Right renal pelvis (tissue), 4 donors: ENCODE data around the gene CACNA2D1. TPM values are rescaled to one million over a fixed set of nuclear protein-coding genes. Genes with fewer than 3 reads are reported as not detected.

Experiments
- DNase-seq, 4 donors: peaks; one replicate each; pipeline ENCODE4 v3.0.0-alpha.2; 2013; ENCODE audit warnings: low read depth in 4 of 4, low spot score in 3 of 4, missing footprints in 1 of 4
- polyA plus RNA-seq, 4 donors: library from polyadenylated mRNA; unstranded; fragments of 120-200 nt; gene quantifications; one replicate each; pipeline ENCODE4 v1.2.1, GENCODE V29; 2013; ENCODE audit not compliant: insufficient read length in 4 of 4

Gene CACNA2D1
- polyA plus RNA-seq, 4 donors, result 24.3 to 29.1 (median 26.3) TPM

DNA sequence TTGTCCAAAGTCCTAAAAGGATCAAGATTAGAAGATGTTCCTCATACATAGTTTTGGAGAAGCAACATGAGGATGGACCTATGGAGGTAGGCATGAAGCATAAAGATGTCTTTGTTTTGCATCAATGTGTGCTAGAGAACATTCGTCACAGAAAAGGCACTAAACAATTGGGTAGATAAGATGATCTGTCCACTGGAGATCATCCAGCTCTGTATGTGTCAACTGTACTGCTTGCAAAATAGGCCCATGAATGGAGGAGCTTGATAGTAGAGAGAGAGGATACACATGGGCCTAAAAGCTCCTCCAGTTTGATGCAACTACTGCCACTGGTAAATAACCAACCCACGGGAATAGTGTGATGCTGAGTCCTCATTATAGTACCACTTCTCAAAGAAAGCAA lies 387.3 kb downstream of the CACNA2D1 start:
- DNase-seq, result no peak

DNA sequence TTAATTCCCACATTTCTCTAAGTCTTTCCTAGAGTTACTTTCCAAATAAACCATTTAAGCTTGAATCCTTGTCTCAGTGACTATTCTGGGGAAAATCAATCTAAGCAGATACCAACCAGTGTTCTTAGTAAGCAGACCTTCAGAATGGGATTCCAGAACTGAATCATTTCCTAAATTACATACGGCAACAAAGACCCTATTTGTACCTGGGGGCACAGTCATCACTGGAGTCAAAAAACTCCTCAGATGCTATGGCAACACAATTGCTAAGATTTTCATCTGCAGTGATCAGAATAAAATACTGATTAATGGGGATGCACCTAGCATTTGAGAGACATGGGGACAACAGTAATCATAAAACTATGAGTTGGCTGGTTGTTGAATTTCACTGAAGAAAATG lies 389.0 kb downstream of the CACNA2D1 start:
- DNase-seq, result no peak

DNA sequence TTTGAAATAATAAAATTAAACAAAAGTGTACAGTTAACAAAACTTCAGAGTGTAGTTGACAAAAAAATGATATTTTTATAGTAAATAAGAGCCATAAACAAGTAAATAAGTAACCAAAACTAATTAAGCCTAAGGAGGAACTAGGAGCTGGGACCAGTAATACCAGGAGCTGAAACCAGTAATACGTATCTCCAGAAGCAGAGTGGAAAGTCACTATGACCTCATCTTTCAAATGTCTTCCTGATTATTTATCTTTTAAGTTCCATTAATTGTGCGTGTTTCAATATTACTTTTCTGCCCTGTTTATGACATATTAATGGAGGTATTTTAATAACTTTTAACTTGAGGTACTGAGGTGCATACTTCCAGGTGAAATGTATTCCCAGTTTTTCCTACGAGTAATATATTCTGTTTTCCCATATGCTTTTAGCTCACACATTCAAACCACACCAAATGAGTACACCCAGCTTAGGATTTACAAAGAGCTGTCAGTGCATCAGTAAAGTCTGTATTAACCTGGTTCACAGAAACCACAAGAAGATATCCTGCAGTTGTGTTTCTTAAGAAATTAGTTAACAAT lies 390.0 kb downstream of the CACNA2D1 start:
- no peak for DNase-seq

DNA sequence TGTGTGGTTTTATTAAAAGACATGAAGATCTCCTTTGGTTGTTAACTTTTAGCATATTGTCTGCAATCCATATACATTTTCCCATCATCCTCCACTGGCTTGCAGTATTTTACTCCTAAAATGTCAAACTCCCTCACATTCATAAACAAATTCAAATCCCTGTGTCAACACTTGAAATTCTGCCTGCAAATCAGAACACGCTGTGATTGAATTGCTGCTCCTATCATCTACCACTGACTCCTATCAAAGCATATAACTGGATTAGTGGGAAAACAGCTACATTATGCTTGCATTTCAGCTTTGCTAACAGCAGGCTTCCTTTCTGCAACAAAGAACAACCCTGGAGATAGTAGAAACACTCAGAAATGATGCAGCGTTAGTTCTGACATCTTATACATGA lies 392.0 kb downstream of the CACNA2D1 start:
- DNase-seq, result no peak

DNA sequence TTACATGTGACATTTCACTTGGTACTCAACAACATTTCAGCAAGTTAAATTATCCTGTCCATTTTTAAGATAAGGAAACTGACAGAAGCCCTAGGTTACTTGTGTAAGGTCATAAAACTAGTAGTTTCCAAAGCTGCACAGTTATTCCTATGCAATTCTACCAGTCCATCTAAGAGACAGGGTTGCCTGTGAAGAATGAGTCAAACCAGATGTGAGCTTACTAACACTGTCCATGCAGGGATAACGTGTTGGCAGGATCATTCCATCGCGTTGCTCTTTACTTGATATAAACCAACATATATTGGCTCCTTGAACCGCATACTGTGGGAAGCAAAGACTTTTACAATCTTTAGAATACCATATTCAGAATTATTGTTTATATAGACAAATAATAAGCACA lies 392.8 kb downstream of the CACNA2D1 start:
- DNase-seq, result no peak

DNA sequence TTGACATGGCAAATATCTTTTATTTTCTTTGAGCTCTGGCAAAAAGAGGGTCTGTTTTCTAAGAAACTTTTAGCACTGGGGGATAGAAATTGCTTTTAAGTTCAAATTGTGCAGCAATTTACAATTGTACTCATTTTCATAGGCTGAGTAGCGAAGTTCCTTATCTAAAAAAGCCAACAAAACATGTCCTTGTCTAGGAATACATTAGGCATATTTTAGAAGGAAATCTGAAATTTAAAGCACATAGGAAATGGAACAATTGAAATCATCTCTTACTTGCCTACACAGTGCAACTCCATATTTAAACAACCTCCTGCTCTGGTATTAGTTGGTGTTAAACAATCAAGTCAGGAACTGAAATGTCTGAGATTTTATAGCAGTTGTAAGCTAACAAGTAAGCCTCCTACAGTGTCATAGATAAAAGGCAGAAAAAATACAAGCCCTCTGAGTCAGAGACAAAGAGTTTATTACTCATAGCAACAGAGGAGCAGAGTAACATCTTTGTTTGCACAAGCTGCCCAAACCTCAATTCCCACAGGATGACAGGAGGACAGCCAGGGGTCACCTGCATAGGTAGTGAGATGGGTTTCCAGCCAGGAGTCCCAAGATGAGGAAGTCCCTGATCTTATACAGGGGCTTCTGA lies 393.6 kb downstream of the CACNA2D1 start:
- DNase-seq, result no peak

DNA sequence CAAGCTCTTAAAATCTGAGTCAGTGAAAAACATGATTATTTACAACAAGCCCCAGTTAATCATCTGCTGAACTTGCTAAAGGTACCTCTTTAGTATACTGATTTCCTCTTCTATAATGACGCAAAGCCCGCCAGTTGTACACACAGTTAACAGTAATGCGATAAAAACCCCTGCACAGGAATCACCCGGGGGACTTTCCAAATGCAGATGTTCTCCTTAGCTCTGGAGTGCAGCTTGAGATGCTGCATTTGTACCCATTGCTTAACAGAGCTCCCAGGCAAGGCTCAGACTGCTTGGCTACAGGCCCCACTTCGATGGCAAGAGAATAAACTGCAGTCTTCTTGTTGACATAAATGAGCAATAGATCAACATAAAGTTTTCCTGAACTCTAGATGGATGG lies 394.1 kb downstream of the CACNA2D1 start:
- no peak for DNase-seq

DNA sequence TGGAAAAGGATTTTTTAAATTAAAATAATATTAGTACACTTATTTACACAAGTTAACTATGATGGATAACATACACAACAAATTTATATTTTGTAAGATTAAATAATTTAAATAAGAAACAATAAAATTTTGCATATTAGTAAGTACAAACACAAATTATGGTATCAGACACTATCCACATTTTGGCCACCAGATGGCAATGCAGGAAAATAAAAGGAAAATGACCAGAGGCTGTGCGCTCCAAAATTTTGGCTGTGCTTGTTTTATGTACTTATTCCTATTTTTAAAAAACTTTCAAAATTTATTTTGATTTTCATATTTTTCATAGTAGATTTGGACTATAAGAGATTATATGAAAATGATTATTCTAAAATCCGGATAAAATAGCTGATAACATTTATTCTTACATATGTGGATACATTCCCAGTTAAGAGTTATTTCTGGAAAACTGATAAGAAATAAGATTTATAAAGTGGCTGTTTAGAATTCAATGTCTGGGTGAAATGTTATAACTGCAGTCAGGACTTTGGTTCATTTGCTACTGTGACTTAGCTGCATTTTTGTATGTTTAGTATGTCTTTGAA lies 399.0 kb downstream of the CACNA2D1 start:
- DNase-seq, result peak; percentile 15 to 43 (median 32)

DNA sequence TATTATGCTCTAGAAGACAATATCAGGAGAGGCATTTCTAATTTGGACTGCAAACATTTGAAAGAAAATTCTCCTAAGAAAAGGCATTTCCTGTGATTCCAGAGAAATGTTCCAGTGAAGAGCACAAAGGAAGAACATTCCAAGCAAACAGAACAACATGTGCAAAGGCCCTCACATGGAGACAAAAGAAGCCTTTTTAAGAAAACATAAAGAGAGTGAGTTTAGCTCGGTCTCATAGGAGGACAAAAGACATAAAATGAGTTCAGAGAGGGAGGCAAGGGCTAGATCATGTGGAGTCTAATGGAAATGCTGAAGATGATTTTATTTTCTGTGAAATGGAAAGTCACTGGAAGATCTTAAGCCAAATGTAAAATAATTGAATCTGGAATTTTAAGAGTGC lies 404.0 kb downstream of the CACNA2D1 start:
- DNase-seq, result no peak

DNA sequence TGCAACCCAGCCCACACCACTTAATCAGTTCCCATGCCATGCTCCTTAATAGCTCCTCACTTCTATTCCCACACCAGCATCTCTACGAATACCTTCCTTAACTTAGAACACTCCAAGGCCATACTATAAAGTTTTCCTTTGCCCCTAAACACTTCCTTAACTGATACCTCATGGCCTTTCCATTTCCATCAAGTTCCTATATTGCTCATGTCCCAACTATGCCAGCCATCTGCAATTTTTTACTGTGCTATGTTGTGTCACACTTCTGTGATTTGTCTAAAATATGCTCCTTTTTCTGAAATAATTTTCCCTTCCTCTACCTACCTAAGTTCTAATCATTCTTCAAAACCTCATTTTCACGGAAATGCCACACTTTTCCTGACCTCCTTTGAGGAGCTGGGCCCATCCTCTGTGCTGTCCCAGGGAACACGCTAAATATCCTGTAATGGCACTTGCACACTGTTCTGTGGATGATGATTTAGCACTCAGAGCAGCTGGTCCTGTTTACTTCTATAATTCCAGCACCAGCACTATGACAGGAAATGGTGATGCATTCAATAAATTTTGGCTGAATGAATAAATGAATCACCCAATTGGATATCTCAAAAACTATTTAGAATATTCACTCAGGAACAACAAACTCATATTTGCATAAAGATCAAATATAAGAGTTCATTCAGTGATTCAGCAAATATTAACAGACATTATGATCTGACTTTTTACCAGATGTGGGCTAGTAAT lies 407.3 kb downstream of the CACNA2D1 start:
- DNase-seq, result no peak

DNA sequence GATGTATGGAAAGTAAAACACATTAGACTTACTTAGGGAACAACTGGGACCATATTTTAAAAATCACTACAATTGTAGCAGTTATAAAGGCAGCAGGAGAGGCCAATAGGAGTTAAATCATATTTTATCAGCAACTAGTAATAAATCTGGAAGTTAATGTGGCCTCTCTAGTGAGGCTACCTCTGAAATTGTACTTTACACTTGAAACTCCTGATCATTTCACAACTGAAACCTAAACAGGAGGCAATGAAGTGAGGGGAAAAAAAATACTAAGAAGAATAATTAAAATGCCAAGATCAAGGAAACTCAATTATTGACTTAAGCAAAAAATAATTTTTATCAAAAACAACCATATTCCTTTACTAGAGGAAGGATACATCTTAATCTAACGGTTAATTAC lies 408.1 kb downstream of the CACNA2D1 start:
- DNase-seq, result no peak

DNA sequence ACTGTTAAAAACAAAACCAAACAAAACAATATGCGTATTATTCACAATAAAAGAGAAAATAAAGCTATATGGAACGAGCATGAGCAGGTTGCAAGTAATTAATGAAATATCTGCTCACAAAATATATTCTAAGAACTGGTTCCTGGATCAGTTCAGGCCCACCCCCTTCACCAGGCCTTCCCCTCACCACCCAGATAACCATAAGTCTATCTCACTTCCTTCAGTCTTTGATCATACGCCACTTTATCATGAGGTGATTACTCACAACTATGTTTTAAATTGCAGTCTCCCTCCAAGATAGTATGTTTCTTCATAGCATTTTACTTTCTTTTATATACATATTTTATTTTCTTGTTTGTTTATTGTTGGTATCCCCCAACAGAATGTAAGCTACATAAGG lies 410.7 kb downstream of the CACNA2D1 start:
- no peak for DNase-seq

DNA sequence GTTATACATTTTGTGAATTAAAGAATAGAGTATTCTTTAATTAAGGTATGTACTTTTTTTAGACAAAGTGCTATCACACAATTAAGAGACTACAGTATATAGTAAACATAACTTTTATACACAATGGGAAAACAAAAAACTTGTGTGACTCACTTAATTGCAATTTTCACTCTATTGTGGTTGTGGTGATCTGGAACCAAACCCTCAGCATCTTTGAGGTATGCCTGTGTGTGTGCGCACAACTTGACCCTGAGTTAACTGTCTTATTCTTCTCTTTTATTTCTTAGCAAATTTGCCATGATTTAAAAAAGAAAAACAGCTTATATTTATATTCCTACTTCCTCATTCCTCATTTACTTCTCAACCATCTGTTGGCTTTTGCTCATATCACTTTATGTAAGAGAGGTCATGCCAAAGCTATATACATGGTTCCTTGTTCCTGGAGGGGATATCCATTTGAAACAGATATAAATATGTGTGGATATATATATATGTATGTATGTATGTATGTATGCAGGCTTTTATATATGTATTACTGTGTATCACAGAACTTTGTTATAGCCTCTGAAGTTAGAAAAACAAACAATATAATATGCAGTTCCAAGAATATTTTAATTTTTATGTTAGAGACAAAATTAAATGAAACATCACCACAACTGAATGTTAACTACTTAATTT lies 414.2 kb downstream of the CACNA2D1 start:
- DNase-seq, result no peak

DNA sequence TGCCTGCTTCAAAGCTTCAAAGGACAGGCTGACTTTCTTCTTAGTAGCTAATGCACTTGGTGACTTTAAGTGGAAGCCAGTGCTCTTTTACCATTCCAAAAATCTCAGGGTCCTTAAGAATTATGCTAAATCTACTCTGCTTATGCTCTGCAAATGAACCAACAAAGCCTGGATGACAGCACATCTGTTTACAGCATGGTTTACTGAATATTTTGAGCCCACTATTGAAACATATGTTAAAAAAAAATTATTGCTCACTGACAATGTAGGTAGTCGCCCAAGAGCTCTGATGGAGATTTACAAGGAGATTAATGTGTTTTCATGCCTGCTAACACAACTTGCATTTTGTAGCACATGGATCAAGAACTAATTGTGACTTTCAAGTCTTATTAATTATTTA lies 415.5 kb downstream of the CACNA2D1 start:
- no peak for DNase-seq

DNA sequence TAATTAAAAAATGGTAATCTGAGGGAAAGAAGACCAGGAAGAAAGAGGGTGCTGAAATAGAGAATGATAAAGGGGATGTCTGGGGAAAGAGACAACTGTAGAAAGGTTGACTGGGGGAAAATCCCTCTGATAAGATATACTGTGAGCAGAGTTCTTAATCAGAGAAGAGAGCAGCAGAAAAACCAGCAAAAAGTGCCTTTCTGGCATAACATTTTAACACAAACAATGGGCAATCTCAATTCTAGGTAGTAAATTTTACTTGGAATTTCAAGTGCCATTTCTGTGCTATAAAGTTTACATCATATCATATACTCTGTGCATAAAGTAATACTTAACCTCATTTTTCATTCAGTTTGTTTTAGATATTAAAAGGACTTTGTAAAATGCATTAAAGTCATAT lies 421.9 kb downstream of the CACNA2D1 start:
- DNase-seq, result no peak

DNA sequence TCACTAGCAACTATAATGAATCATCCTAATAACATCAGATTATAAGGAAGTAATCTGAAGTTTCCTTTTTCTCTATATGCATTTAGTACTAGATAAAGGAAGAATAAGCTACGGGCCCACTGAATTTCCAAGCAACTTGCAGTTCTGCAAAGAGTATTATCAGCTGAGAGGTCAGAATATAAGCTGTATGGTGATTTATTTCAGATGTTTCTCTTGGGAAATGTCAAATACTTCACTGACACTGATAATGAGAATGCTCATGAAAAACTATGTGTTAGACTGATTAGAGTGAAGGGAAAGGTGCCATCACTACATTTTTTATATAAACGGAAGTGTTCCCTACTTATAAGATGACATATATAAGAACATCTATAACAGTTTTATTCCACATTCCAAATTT lies 422.5 kb downstream of the CACNA2D1 start:
- no peak for DNase-seq

DNA sequence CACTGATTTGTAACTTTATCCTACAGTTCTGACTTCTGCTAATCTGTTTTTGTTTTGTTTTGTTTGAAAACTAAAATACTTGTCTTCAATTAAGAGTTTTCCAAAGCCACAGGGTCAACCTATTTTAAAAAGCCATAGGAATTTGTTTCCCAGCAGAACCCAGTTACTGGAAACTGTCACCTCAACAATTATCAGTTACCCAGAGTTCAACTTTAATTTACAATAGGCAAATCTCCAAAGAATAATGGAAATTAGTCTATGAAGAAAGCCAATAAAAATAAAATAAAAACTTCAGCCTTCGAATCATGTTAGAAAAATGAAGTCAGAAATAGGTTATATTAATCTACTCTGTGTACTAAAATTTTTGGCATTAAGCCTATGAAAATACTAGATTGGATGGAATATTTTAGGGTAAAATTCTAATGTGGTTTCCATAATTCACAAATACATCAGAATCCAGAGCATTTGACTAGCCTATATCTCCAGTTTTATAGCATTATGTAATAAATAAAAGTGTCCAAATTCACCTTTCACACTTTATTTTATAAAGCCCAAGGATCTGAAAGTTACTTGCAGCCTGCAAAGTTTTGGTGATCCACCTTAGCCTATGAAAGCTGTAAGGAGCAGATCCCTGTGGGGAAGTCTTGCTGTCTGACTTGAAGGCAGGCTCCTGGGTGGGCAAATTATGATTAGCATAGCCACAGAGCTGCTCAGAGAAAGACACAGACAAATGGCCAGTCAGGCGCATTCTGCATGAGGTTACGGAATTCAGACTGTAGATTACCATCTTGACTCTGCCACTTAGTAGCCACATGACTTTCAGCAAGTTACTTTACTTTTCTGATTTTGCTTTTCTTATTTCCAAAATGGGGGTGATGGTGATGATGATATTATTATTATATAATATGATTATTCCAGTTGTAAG lies 423.8 kb downstream of the CACNA2D1 start:
- DNase-seq, result peak in 1 of 4 donors; percentile 0

DNA sequence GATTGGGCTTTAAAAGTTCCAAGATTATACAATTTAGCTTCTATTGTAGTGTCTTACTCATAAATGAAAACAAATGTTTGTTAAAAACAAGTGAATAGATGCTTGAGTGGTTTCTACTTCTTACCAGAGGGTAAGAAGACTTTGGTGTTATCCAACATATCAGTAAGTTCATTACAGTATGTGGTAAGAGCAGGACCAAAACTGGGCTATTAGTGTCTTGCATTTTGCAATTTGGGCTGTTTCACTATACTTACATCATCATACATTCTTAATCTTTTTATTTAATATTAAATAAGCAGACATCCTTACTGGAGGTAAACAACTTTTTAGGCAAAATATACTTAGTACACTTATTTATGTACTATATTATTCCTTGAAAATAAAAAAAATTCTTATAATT lies 425.4 kb downstream of the CACNA2D1 start:
- DNase-seq, result no peak

DNA sequence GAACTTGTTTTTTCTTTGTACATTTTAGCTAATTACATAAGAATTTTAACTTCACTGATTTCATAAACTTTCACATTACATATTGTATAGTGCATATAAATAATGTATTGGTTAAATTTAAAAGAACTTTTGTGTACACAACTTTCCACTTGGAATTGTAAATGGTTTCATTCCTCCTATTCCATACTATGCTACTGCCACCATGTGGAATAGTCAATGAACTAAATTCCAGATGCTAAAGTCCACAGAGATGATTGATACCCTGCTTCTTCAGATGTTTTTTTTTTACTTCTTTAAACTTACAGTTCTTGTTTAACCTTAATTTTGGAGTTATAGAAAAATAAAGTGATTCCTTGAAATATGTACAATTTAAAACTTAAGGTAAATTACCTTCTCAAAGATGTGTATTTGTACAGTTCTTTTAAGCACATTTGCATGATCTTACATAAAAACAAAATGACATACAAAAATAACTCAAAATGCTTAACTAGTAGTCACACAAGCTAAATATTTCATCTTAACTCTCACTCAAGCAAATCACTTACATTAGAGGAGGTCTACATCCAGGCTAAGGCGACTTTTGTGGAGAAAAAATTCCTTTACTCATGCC lies 426.1 kb downstream of the CACNA2D1 start:
- peak in 3 of 4 donors; percentile 13 to 35 (median 18) for DNase-seq

DNA sequence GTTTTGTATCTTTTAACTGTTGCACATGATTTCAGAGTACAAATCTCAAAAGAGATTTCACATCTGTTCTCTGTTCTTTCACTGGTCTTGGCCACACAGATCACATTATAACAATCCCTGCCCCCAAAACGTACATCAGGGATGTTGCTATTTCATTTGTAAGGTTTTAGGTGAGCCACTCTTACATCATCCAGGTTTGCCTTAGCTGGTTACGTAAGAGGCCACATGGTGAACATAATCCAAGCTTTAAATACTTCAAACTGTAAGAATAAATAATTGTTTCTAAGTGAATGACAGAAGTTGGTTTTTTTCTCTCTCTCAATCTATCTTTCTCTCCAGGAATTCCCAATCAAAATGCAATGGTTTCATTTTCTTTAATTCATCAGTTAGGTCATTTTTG lies 427.8 kb downstream of the CACNA2D1 start:
- no peak for DNase-seq
